MV-4-11 (cell line): ENCODE results near the gene DAZL.

Source experiments
- DNase-seq: peaks from one replicate; lab custom pipeline; 2025; lab: John Stamatoyannopoulos, UW

DAZL gene

GRCh38 chr3:16543242-16543864 is 61.9 kb downstream of the DAZL start:
- DNase-seq, result no peak

- peak; percentile 21 for DNase-seq
Measured at GRCh38 chr3:16538507-16538906, 66.7 kb downstream of the DAZL start.

DNA sequence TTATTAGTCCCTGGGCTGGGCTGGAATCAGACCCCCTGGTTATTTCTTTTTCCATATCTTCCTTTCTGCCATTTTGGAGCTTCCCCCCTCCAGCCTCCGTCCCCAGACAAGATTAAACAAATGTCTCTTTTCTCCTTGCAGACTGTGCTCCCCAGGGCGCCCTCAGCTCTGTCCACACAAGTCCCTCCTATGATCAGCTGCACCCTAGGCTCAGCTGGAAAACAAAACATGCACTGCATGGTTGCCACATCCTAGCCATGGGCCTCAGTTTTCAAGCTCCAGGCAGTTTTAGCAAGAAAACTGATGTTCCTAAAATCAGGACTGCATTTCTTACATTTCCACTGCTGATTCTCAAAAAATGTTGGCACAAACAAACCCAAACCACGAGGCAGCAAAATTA is 68.2 kb downstream of the DAZL start:
- no peak for DNase-seq
